ENCODE results near the gene ELF2.
A peak's percentile ranks its signal among the peaks of the same experiment; 100 is the strongest.
"Not testable (repeated sequence)": the region's sequence is repeated elsewhere in the genome, so short reads cannot be mapped to it uniquely, and the experiment has no call there.

The ELF2 gene

GRCh38 chr4:139030614-139031235, 146.3 kb downstream of the ELF2 start:
- H3K27me3 ChIP-seq (ENCODE audit: insufficient read depth, low read depth) = no peaks in the 10 kb centered on the region
- no peak overlapping the region for H3K9ac ChIP-seq
- H3K4me3 ChIP-seq (IDR thresholded peaks at IDR 0.05; ENCODE audit: insufficient read depth, low read depth, low read length) = no peak overlapping the region
- no peaks in the 10 kb centered on the region for H3K36me3 ChIP-seq (ENCODE audit: insufficient read depth)
- H3K79me2 ChIP-seq (ENCODE audit: insufficient read depth, low read depth) = peaks cover 74% of the 10 kb centered on the region
- no peak overlapping the region for H3K27ac ChIP-seq
- H3K4me1 ChIP-seq (ENCODE audit: low read depth, poor library complexity, severe bottlenecking) = peaks cover 10% of the 10 kb centered on the region
- TF ChIP-seq CTCF (conservative IDR thresholded peaks at IDR 0.05; ENCODE audit: low read depth, low read length) = peak; percentile 92
- 0 out of 2 replicates have a peak, but pooled peaks cover 16% of the 10 kb centered on the region for H4K20me1 ChIP-seq (ENCODE audit: insufficient read depth)
- no peak overlapping the region for H2AFZ ChIP-seq (ENCODE audit: low read depth)
- no peak overlapping the region for H3K4me2 ChIP-seq

GRCh38 chr4:139029866-139030363, 147.1 kb downstream of the ELF2 start:
- H3K27me3 ChIP-seq (ENCODE audit: insufficient read depth, low read depth); H3K27ac ChIP-seq; H3K4me2 ChIP-seq; H2AFZ ChIP-seq (ENCODE audit: low read depth); H3K9ac ChIP-seq; H3K4me3 ChIP-seq (IDR thresholded peaks at IDR 0.05; ENCODE audit: insufficient read depth, low read depth, low read length); H3K36me3 ChIP-seq (ENCODE audit: insufficient read depth): not testable (repeated sequence)
- Histone ChIP-seq H3K4me1 (ENCODE audit: low read depth, poor library complexity, severe bottlenecking) (peaks cover 10% of the 10 kb centered on the region), H4K20me1 (ENCODE audit: insufficient read depth) (0 out of 2 replicates have a peak, but pooled peaks cover 16% of the 10 kb centered on the region), H3K79me2 (ENCODE audit: insufficient read depth, low read depth) (peaks cover 76% of the 10 kb centered on the region)

GRCh38 chr4:139028191-139028661, 148.8 kb downstream of the ELF2 start:
- Histone ChIP-seq H2AFZ (ENCODE audit: low read depth) (no peak overlapping the region), H3K9ac (no peak overlapping the region), H4K20me1 (ENCODE audit: insufficient read depth) (0 out of 2 replicates have a peak, but pooled peaks cover 19% of the 10 kb centered on the region), H3K27ac (no peak overlapping the region), H3K36me3 (ENCODE audit: insufficient read depth) (no peaks in the 10 kb centered on the region; the same call in 1 of the 2 replicates), H3K4me3 (IDR thresholded peaks at IDR 0.05; ENCODE audit: insufficient read depth, low read depth, low read length) (no peak overlapping the region), H3K27me3 (ENCODE audit: insufficient read depth, low read depth) (no peaks in the 10 kb centered on the region), H3K79me2 (ENCODE audit: insufficient read depth, low read depth) (peaks cover 75% of the 10 kb centered on the region), H3K4me2 (no peak overlapping the region), H3K4me1 (ENCODE audit: low read depth, poor library complexity, severe bottlenecking) (peaks cover 10% of the 10 kb centered on the region)
- TF ChIP-seq CTCF (conservative IDR thresholded peaks at IDR 0.05; ENCODE audit: low read depth, low read length) = no peak

GRCh38 chr4:139027776-139028175, 149.2 kb downstream of the ELF2 start:
- Histone ChIP-seq H3K36me3 (ENCODE audit: insufficient read depth) (no peaks in the 10 kb centered on the region; the same call in 1 of the 2 replicates), H4K20me1 (ENCODE audit: insufficient read depth) (0 out of 2 replicates have a peak, but pooled peaks cover 22% of the 10 kb centered on the region), H2AFZ (ENCODE audit: low read depth) (no peak overlapping the region), H3K79me2 (ENCODE audit: insufficient read depth, low read depth) (peaks cover 75% of the 10 kb centered on the region), H3K4me2 (no peak overlapping the region), H3K9ac (no peak overlapping the region), H3K4me1 (ENCODE audit: low read depth, poor library complexity, severe bottlenecking) (peaks cover 10% of the 10 kb centered on the region), H3K4me3 (IDR thresholded peaks at IDR 0.05; ENCODE audit: insufficient read depth, low read depth, low read length) (no peak overlapping the region), H3K27me3 (ENCODE audit: insufficient read depth, low read depth) (no peaks in the 10 kb centered on the region), H3K27ac (no peak overlapping the region)
- no peak for TF ChIP-seq CTCF (conservative IDR thresholded peaks at IDR 0.05; ENCODE audit: low read depth, low read length)

GRCh38 chr4:139025841-139026240, 151.2 kb downstream of the ELF2 start:
- H3K9ac ChIP-seq = no peak overlapping the region
- H3K4me3 ChIP-seq (IDR thresholded peaks at IDR 0.05; ENCODE audit: insufficient read depth, low read depth, low read length) = no peak overlapping the region
- peaks cover 18% of the 10 kb centered on the region for H4K20me1 ChIP-seq (ENCODE audit: insufficient read depth)
- no peaks in the 10 kb centered on the region; the same call in 1 of the 2 replicates for H3K36me3 ChIP-seq (ENCODE audit: insufficient read depth)
- H3K4me1 ChIP-seq (ENCODE audit: low read depth, poor library complexity, severe bottlenecking) = peaks cover 5% of the 10 kb centered on the region
- H2AFZ ChIP-seq (ENCODE audit: low read depth) = no peak overlapping the region
- no peak for TF ChIP-seq CTCF (conservative IDR thresholded peaks at IDR 0.05; ENCODE audit: low read depth, low read length)
- H3K27ac ChIP-seq = no peak overlapping the region
- H3K27me3 ChIP-seq (ENCODE audit: insufficient read depth, low read depth) = no peaks in the 10 kb centered on the region
- peaks cover 76% of the 10 kb centered on the region for H3K79me2 ChIP-seq (ENCODE audit: insufficient read depth, low read depth)
- H3K4me2 ChIP-seq = no peak overlapping the region

Measured in KMS-11 (cell line).